ENCODE measurements around the gene CPLANE1. TPM values are rescaled to one million over a fixed set of nuclear protein-coding genes. Genes with fewer than 3 reads are reported as not detected.

CPLANE1 gene
- total RNA-seq, 1 donor from 2014 or later, result 23.1 TPM

DNA sequence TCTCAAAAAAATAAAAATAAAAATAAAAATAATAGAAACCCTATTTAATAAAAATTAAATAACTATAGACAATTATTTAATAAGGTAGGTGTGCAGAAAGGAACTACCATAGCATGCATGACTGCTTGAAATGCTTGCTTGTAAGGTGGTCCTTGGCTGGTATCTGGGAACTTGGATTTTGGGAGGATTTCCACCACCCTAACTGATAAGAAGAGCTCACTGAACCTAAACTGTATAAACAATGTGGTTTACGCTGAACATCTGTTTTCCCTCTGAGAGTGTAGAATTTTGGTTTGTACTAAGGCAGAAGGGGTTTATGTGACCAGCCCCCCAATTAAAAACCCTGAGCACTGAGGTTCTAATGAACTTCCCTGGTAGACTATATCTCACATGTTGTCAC, 31.2 kb downstream of the CPLANE1 start:
- no peaks in the 10 kb centered on the region for H3K4me1 Mint-ChIP-seq (ENCODE audit: unreplicated experiment)
- no peaks in the 10 kb centered on the region for H3K9me3 Mint-ChIP-seq
- no peak overlapping the region for H3K27ac Mint-ChIP-seq
- TF ChIP-seq, protein P1, sequence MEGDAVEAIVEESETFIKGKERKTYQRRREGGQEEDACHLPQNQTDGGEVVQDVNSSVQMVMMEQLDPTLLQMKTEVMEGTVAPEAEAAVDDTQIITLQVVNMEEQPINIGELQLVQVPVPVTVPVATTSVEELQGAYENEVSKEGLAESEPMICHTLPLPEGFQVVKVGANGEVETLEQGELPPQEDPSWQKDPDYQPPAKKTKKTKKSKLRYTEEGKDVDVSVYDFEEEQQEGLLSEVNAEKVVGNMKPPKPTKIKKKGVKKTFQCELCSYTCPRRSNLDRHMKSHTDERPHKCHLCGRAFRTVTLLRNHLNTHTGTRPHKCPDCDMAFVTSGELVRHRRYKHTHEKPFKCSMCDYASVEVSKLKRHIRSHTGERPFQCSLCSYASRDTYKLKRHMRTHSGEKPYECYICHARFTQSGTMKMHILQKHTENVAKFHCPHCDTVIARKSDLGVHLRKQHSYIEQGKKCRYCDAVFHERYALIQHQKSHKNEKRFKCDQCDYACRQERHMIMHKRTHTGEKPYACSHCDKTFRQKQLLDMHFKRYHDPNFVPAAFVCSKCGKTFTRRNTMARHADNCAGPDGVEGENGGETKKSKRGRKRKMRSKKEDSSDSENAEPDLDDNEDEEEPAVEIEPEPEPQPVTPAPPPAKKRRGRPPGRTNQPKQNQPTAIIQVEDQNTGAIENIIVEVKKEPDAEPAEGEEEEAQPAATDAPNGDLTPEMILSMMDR (conservative IDR thresholded peaks at IDR 0.05), result no peak
- no peak for DNase-seq (ENCODE audit: extremely low spot score, unreplicated experiment)
- peaks cover 13% of the 10 kb centered on the region for H3K36me3 Mint-ChIP-seq
- no peak overlapping the region for H3K4me3 Mint-ChIP-seq
- no peaks in the 10 kb centered on the region for H3K27me3 Mint-ChIP-seq

DNA sequence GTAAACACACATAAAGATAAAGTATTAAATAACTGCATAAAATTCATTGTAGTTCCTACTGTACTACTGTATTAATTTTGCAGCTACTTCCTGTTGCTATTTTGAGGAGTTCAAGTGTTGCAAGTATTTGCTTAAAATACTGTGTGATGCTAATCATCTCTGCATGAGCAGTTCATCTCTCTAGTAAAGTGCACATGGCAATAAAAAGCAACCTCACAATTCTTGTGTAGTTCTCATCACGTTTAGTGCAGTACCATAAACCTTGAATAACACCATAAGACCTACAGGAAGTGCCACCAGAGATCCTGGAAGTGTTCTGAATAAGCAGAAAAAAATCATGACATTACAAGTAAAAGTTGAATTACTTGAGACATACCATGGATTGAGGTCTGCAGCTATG, 34.6 kb downstream of the CPLANE1 start:
- Mint-ChIP-seq H3K4me1 (ENCODE audit: unreplicated experiment) (no peaks in the 10 kb centered on the region), H3K27me3 (no peaks in the 10 kb centered on the region), H3K9me3 (no peaks in the 10 kb centered on the region), H3K4me3 (no peak overlapping the region), H3K36me3 (peaks cover 17% of the 10 kb centered on the region), H3K27ac (no peak overlapping the region)
- DNase-seq (ENCODE audit: extremely low spot score, unreplicated experiment), result no peak
- TF ChIP-seq, protein P1 (conservative IDR thresholded peaks at IDR 0.05), result no peak

DNA sequence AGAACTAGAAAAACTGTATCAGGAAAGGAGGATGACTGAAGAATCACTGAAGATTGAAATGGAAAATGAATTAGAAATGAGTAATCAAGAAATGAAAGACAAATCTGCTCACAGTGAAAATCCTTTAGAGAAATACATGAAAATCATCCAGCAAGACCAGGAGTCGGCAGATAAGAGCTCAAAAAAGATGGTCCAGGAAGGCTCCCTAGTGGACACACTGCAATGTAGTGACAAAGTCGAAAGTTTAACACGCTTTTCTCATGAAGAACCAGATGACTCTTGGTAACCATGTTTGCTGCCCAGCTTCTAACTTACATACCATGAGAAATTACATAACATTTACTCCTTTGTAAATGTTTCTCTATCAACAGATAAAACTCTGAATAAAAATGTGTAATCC, 37.1 kb downstream of the CPLANE1 start:
- H3K36me3 Mint-ChIP-seq, result peaks cover 21% of the 10 kb centered on the region
- no peaks in the 10 kb centered on the region for H3K27me3 Mint-ChIP-seq
- H3K9me3 Mint-ChIP-seq, result no peaks in the 10 kb centered on the region
- TF ChIP-seq, protein P1 (conservative IDR thresholded peaks at IDR 0.05), result no peak
- no peak overlapping the region for H3K4me3 Mint-ChIP-seq
- no peak overlapping the region for H3K27ac Mint-ChIP-seq
- DNase-seq (ENCODE audit: extremely low spot score, unreplicated experiment), result no peak
- no peaks in the 10 kb centered on the region for H3K4me1 Mint-ChIP-seq (ENCODE audit: unreplicated experiment)

DNA sequence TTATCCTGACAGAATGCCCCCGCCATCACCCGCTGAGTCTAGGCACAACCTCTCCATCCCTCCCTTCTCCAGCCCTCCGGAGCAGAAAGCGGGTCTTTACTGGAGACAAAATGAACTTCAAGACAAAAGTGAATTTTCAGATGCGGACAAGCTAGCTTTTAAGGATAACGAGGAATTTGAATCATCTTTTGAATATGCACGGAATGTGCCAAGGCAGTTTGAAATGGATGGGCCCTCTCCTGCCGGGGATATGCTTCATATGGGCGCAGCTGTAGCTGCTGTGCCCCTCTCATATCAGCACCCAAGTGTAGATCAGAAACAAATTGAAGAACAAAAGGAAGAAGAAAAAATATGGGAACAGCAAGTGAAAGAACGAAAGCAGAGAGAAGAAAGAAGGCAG, 37.5 kb downstream of the CPLANE1 start:
- Mint-ChIP-seq H3K27ac (no peak overlapping the region), H3K4me1 (ENCODE audit: unreplicated experiment) (no peaks in the 10 kb centered on the region), H3K4me3 (no peak overlapping the region), H3K27me3 (no peaks in the 10 kb centered on the region), H3K36me3 (peaks cover 21% of the 10 kb centered on the region), H3K9me3 (no peaks in the 10 kb centered on the region)
- no peak for DNase-seq (ENCODE audit: extremely low spot score, unreplicated experiment)
- TF ChIP-seq, protein P1 (conservative IDR thresholded peaks at IDR 0.05), result no peak

DNA sequence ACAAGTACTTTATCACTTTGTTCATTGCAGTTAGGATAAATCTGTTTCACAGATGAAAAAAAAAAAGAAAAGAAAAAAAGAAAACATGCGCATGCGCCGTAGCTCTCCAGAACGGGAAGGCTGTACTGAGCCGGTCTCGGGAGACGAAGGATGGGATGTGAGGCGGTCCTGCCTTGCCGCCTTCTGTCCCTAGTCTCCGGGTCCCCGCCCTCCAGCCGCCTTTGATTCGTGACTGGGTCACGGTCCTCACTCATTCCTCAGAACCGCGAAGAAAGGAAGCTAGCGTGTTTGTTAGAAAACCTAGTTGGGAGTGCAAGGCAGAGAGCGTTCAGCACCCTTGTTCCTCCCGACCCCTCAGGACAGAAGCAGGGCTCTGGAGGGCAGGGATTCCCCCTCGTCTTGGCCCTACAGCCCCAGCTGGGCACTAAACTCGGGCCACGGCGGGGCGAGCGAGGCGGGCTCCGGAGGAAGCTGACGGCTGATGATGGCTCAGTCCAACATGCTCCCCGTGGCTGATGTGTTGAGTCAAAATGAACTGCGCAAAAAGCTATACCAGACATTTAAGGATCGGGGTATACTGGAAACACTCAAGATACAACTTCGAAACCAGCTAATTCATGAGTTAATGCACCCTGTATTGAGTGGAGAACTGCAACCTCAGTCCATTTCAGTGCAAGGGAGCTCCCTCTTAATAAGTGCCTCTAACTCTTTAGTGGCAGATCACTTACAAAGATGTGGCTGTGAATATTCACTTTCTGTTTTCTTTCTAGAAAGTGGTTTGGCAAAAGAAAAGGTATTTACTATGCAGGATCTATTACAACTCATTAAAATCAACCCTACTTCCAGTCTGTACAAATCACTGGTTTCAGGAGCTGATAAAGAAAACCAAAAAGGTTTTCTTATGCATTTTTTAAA, 40.0 kb downstream of the CPLANE1 start:
- H3K4me1 Mint-ChIP-seq (ENCODE audit: unreplicated experiment), result no peaks in the 10 kb centered on the region
- peaks cover 26% of the 10 kb centered on the region for H3K36me3 Mint-ChIP-seq
- TF ChIP-seq, protein P1 (conservative IDR thresholded peaks at IDR 0.05), result no peak
- no peak overlapping the region for H3K27ac Mint-ChIP-seq
- H3K27me3 Mint-ChIP-seq, result no peaks in the 10 kb centered on the region
- H3K4me3 Mint-ChIP-seq, result no peak overlapping the region
- no peak for DNase-seq (ENCODE audit: extremely low spot score, unreplicated experiment)
- H3K9me3 Mint-ChIP-seq, result no peaks in the 10 kb centered on the region

All from type B pancreatic cell (in vitro differentiated cells).